A549 (cell line): ENCODE results near the gene SLC19A1. TPM values are rescaled to one million over a fixed set of nuclear protein-coding genes. Genes with fewer than 3 reads are reported as not detected.

Experiments used
- ATAC-seq, 2 experiments: fragments of 200-7000 bp in 1 of 2; fragments of >200 bp in 1 of 2; cut with Nextera tagmentation in 1 of 2; cut with Tn5 transposase in 1 of 2; 3 replicates each; pipeline versions ENCODE4 v1.8.0 to v1.9.1; 2018 to 2020; ENCODE audit warnings: mild to moderate bottlenecking in 1 of 2, moderate library complexity in 1 of 2
- CTCF ChIA-PET: fragments of 300-600 bp; sonication (Branson Sonifier 250); formaldehyde crosslinking; extraction: SDS; loops from one replicate; lab custom pipeline; 2021; ENCODE audit warnings: antibody characterized with exemption, inconsistent platforms; lab: Yijun Ruan, JAX
- POLR2A ChIA-PET: fragments of 350-600 bp; formaldehyde crosslinking; extraction: SDS; loops from one replicate; lab custom pipeline; 2021; ENCODE audit warnings: antibody characterized with exemption, inconsistent platforms; lab: Yijun Ruan, JAX
- DNase-seq, 2 experiments: peaks; one replicate each; pipeline versions ENCODE4 v3.0.0 to v3.0.0-alpha.2; 2011 to 2016; ENCODE audit warnings: low read depth in 1 of 2, low spot score in 1 of 2
- FAIRE-seq: peaks from 2 replicates; lab custom pipeline; 2011; peaks lifted over from hg19 to GRCh38; lab: Jason Lieb, UNC
- H3K27ac ChIP-seq, 2 experiments: fragments of >200 bp; sonication (Bioruptor Twin); formaldehyde crosslinking; 3 replicates each; pipeline ENCODE4 v1.5.1; 2016 to 2017
- H3K4me1 ChIP-seq: fragments of >200 bp; sonication (Bioruptor Twin); formaldehyde crosslinking; 3 replicates; pipeline ENCODE4 v1.6.1; 2016
- H3K4me2 ChIP-seq: fragments of >200 bp; sonication (Bioruptor Twin); formaldehyde crosslinking; 3 replicates; pipeline ENCODE4 v1.6.1; 2016
- H3K4me3 ChIP-seq: fragments of >200 bp; sonication (Bioruptor Twin); formaldehyde crosslinking; 3 replicates; pipeline ENCODE4 v1.5.1; 2016
- H3K9me3 ChIP-seq: fragments of >200 bp; sonication (Bioruptor Twin); formaldehyde crosslinking; 3 replicates; pipeline ENCODE4 v1.6.1; 2016
- BCL3 ChIP-seq: fragments of >200 bp; sonication (Bioruptor Twin); formaldehyde crosslinking; IDR thresholded peaks from 3 replicates; pipeline ENCODE4 v1.6.1; 2016
- BHLHE40 ChIP-seq: IDR thresholded peaks from 2 replicates; pipeline ENCODE4 v1.6.1; 2012; ENCODE audit warnings: low read depth, low read length, inconsistent platforms
- CHD2 ChIP-seq: fragments of 150-350 bp; IDR thresholded peaks from 2 replicates; pipeline ENCODE4 v1.6.1; 2014; ENCODE audit warnings: low read length; ENCODE audit not compliant: partially characterized antibody
- ESRRA ChIP-seq: fragments of 150-350 bp; IDR thresholded peaks from 2 replicates; pipeline ENCODE4 v1.6.1; 2014; ENCODE audit warnings: mild to moderate bottlenecking, low read length, borderline replicate concordance
- FOXS1 ChIP-seq: fragments of 250-450 bp; sonication (Bioruptor Pico); IDR thresholded peaks from 2 replicates; pipeline ENCODE4 v1.5.0; 2020; ENCODE audit warnings: mild to moderate bottlenecking, moderate library complexity
- HEYL ChIP-seq: fragments of 250-450 bp; sonication (Bioruptor Pico); IDR thresholded peaks from 2 replicates; pipeline ENCODE4 v1.8.0; 2021; ENCODE audit warnings: mild to moderate bottlenecking, moderate library complexity
- HOXB5 ChIP-seq: fragments of 250-450 bp; sonication (Bioruptor Pico); IDR thresholded peaks from 2 replicates; pipeline ENCODE4 v1.5.0; 2020; ENCODE audit warnings: mild to moderate bottlenecking, moderate library complexity
- JUN ChIP-seq, 2 experiments: fragments of >200 bp; sonication (Bioruptor Twin); formaldehyde crosslinking; IDR thresholded peaks; 2 replicates in 1 of 2; 3 replicates in 1 of 2; pipeline ENCODE4 v1.6.1; 2016 to 2017
- MAFK ChIP-seq: fragments of 450-650 bp; IDR thresholded peaks from 2 replicates; pipeline ENCODE4 v1.6.1; 2014; ENCODE audit not compliant: partially characterized antibody
- MAZ ChIP-seq: fragments of 150-350 bp; IDR thresholded peaks from 2 replicates; pipeline ENCODE4 v1.6.1; 2014; ENCODE audit warnings: antibody characterized with exemption, low read depth, low read length, borderline replicate concordance
- NR3C1 ChIP-seq: fragments of >200 bp; sonication (Bioruptor Twin); formaldehyde crosslinking; IDR thresholded peaks from 3 replicates; pipeline ENCODE4 v1.6.1; 2017
- POLR2A ChIP-seq: IDR thresholded peaks from 2 replicates; pipeline ENCODE4 v1.6.1; 2012; ENCODE audit warnings: mild to moderate bottlenecking, low read length
- POLR2AphosphoS2 ChIP-seq: conservative IDR thresholded peaks from 2 replicates; pipeline ENCODE4 v1.6.1; 2012; ENCODE audit warnings: low read length, improper control_type of control experiment, inconsistent platforms
- RARB ChIP-seq: fragments of 250-450 bp; sonication (Bioruptor Pico); IDR thresholded peaks from 2 replicates; pipeline ENCODE4 v1.8.0; 2021; ENCODE audit warnings: mild to moderate bottlenecking, moderate library complexity
- RFX5 ChIP-seq: fragments of 450-650 bp; IDR thresholded peaks from 2 replicates; pipeline ENCODE4 v1.7.1; 2014; ENCODE audit warnings: antibody characterized with exemption, mild to moderate bottlenecking, moderate library complexity
- TP53 ChIP-seq: fragments of 250-450 bp; sonication (Bioruptor Pico); IDR thresholded peaks from 2 replicates; pipeline ENCODE4 v1.5.0; 2021; ENCODE audit warnings: mild to moderate bottlenecking, moderate library complexity
- ZC3H11A ChIP-seq: fragments of 450-650 bp; IDR thresholded peaks from 2 replicates; pipeline ENCODE4 v1.6.1; 2014; ENCODE audit warnings: antibody characterized with exemption, mild to moderate bottlenecking
- WGBS: methylation state at CpG from one replicate; pipeline ENCODE4 v1.1.6; 2017; ENCODE audit errors: missing lambda C conversion rate; 5-methylcytosine and 5-hydroxymethylcytosine counted together
- polyA plus RNA-seq, 4 experiments: library from polyadenylated mRNA; depleted of rRNA in 3 of 4; stranded (reverse); fragments of >200 nt; fragmentation: RNase III in 1 of 4; extraction: RNeasy Plus Mini Kit Qiagen cat#74134 plus additional on column Dnase treatment in 1 of 4; gene quantifications; 2 replicates in 3 of 4; 3 replicates in 1 of 4; pipeline ENCODE4 v1.2.3, GENCODE V29; 2011 to 2017
- TF ChIP-seq, protein P1 (sequence below): fragments of >200 bp; sonication (Bioruptor Twin); formaldehyde crosslinking; IDR thresholded peaks from 3 replicates; pipeline ENCODE4 v1.5.1; 2016
- TF ChIP-seq, protein P2 (sequence below): fragments of 150-350 bp; IDR thresholded peaks from 2 replicates; pipeline ENCODE4 v1.6.1; 2014; ENCODE audit warnings: low read depth, mild to moderate bottlenecking, low read length

Gene SLC19A1
- polyA plus RNA-seq, 2 of the 4 experiments (the other 2 are of a cell fraction) = 9.8 to 14.0 TPM

GRCh38 chr21:45460011-45460565 lies 82.2 kb downstream of the SLC19A1 start:
- ChIA-PET POLR2A (no interaction called here), CTCF (interaction anchor here (1.2 to 1.4 kb wide), 2 partner anchors 21 to 168 kb away, joined by 3 read pairs; no protein-coding TSS in a partner anchor)
- peaks cover 7% of the 10 kb centered on the region; the same call in 2 of the 3 replicates for H3K9me3 ChIP-seq
- FAIRE-seq (no peak), DNase-seq (no peak), ATAC-seq (no peak)
- WGBS = 96% methylated on average over 17 of the region's 23 CpGs
- H3K4me3 ChIP-seq = no peak overlapping the region
- H3K27ac ChIP-seq = peak overlapping the region; percentile 55 to 76; a peak in 4 of 6 replicates
- peaks cover 15% of the 10 kb centered on the region for H3K4me1 ChIP-seq
- TF ChIP-seq MAFK = no peak
- no peak for TF ChIP-seq ESRRA
- TF ChIP-seq, protein P1, sequence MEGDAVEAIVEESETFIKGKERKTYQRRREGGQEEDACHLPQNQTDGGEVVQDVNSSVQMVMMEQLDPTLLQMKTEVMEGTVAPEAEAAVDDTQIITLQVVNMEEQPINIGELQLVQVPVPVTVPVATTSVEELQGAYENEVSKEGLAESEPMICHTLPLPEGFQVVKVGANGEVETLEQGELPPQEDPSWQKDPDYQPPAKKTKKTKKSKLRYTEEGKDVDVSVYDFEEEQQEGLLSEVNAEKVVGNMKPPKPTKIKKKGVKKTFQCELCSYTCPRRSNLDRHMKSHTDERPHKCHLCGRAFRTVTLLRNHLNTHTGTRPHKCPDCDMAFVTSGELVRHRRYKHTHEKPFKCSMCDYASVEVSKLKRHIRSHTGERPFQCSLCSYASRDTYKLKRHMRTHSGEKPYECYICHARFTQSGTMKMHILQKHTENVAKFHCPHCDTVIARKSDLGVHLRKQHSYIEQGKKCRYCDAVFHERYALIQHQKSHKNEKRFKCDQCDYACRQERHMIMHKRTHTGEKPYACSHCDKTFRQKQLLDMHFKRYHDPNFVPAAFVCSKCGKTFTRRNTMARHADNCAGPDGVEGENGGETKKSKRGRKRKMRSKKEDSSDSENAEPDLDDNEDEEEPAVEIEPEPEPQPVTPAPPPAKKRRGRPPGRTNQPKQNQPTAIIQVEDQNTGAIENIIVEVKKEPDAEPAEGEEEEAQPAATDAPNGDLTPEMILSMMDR = no peak
- no peak for TF ChIP-seq ZC3H11A
- TF ChIP-seq, protein P2, sequence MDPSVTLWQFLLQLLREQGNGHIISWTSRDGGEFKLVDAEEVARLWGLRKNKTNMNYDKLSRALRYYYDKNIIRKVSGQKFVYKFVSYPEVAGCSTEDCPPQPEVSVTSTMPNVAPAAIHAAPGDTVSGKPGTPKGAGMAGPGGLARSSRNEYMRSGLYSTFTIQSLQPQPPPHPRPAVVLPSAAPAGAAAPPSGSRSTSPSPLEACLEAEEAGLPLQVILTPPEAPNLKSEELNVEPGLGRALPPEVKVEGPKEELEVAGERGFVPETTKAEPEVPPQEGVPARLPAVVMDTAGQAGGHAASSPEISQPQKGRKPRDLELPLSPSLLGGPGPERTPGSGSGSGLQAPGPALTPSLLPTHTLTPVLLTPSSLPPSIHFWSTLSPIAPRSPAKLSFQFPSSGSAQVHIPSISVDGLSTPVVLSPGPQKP = no peak
- no peak for TF ChIP-seq HEYL (CRISPR knock-in tag)
- no peak overlapping the region for H3K4me2 ChIP-seq

GRCh38 chr21:45459171-45460010 lies 82.8 kb downstream of the SLC19A1 start:
- Histone ChIP-seq H3K27ac (peak overlapping the region in 1 of 2 experiments; percentile 76; a peak in 3 of 6 replicates), H3K4me3 (no peak overlapping the region), H3K4me2 (no peak overlapping the region), H3K9me3 (peaks cover 7% of the 10 kb centered on the region; the same call in 2 of the 3 replicates), H3K4me1 (peaks cover 15% of the 10 kb centered on the region)
- TF ChIP-seq CHD2 (no peak), POLR2A (no peak), BCL3 (no peak), POLR2AphosphoS2 (no peak), MAFK (no peak), RFX5 (no peak), RARB (CRISPR knock-in tag) (no peak), JUN (IDR thresholded peaks at IDR 0.05) (no peak), MAZ (no peak), BHLHE40 (no peak), TP53 (CRISPR knock-in tag) (no peak), FOXS1 (CRISPR knock-in tag) (no peak), NR3C1 (no peak), HOXB5 (CRISPR knock-in tag) (no peak)
- TF ChIP-seq, protein P2 = no peak
- FAIRE-seq (no peak), DNase-seq (no peak), ATAC-seq (no peak)
- WGBS = 94% methylated on average over 6 of the region's 23 CpGs
- ChIA-PET CTCF (interaction anchor here (0.7 to 1.8 kb wide), 2 partner anchors 20 to 25 kb away, joined by 3 to 7 read pairs; no protein-coding TSS in a partner anchor), POLR2A (no interaction called here)
